ENCODE data around the gene SEPTIN6.
A peak's percentile ranks its signal among the peaks of the same experiment; 100 is the strongest.

DNA sequence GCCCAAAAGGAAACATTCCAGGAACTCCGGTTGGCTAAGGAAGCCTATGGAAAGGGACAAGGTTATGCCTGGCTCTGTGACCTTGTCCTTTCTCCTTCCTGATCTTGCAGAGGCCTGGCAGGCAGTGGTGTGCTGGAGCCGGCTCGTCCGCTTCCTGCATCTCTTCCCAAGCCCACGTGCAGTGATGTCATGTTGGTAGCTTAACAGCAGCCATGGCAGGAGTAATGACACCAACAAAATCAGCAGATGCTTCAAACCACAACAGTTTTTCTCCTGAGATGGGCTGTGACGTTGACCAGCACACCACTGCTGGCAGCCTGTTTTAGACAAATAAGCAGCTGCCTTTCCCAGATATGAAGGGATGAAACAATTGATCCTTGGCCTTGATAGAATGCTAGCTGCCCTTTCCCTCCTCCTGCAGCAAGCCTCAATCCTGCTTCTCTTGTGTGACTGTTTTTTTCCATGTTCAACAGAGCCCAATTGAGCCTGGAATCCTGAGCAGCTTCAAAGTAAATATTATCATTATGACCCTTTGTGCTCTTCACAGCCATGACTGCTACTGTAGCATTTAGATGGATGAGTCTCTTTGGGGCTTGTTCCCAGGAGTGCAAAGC, 23.4 kb downstream of the SEPTIN6 start:
- TF ChIP-seq POLR2A (IDR thresholded peaks at IDR 0.05): peak in 1 of 2 donors; percentile 17
- TF ChIP-seq, protein P1, sequence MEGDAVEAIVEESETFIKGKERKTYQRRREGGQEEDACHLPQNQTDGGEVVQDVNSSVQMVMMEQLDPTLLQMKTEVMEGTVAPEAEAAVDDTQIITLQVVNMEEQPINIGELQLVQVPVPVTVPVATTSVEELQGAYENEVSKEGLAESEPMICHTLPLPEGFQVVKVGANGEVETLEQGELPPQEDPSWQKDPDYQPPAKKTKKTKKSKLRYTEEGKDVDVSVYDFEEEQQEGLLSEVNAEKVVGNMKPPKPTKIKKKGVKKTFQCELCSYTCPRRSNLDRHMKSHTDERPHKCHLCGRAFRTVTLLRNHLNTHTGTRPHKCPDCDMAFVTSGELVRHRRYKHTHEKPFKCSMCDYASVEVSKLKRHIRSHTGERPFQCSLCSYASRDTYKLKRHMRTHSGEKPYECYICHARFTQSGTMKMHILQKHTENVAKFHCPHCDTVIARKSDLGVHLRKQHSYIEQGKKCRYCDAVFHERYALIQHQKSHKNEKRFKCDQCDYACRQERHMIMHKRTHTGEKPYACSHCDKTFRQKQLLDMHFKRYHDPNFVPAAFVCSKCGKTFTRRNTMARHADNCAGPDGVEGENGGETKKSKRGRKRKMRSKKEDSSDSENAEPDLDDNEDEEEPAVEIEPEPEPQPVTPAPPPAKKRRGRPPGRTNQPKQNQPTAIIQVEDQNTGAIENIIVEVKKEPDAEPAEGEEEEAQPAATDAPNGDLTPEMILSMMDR (IDR thresholded peaks at IDR 0.05): no peak

Measured in adrenal gland (tissue), 5 donors.